ENCODE measurements around the gene UHRF1.

Gene UHRF1

GRCh38 chr19:4993683-4994082 lies 84.4 kb downstream of the UHRF1 start:
- no peak for DNase-seq

GRCh38 chr19:4996701-4997100 lies 87.4 kb downstream of the UHRF1 start:
- DNase-seq = no peak

- no peak for DNase-seq
Measured at GRCh38 chr19:4997297-4997696, 88.0 kb downstream of the UHRF1 start.

- DNase-seq = no peak
Measured at GRCh38 chr19:5000120-5000611, 90.9 kb downstream of the UHRF1 start.

GRCh38 chr19:5001615-5002014 lies 92.3 kb downstream of the UHRF1 start:
- DNase-seq = peak; percentile 81

GRCh38 chr19:5002143-5002542 lies 92.8 kb downstream of the UHRF1 start:
- no peak for DNase-seq

- DNase-seq = no peak
Measured at GRCh38 chr19:5003781-5004180, 94.5 kb downstream of the UHRF1 start.

- no peak for DNase-seq
Measured at GRCh38 chr19:5005096-5005495, 95.8 kb downstream of the UHRF1 start.

- peak; percentile 87 for DNase-seq
Measured at GRCh38 chr19:5006201-5006600, 96.9 kb downstream of the UHRF1 start.

GRCh38 chr19:5006821-5007220 lies 97.5 kb downstream of the UHRF1 start:
- no peak for DNase-seq

All from hematopoietic multipotent progenitor cell treated with erythropoietin and hydrocortisone succinate and interleukin-3 and kit ligand, for 4 days (in vitro differentiated cells).